Eye (tissue), 1 donor: ENCODE data around the gene KRTAP12-4.

Experiments used
- DNase-seq: peaks from one replicate; pipeline ENCODE4 v3.0.0-alpha.2; 2015

The KRTAP12-4 gene

GRCh38 chr21:44606495-44606894 is 48.0 kb downstream of the KRTAP12-4 start:
- DNase-seq, result no peak
